ENCODE results near the gene LRRC49.

DNA sequence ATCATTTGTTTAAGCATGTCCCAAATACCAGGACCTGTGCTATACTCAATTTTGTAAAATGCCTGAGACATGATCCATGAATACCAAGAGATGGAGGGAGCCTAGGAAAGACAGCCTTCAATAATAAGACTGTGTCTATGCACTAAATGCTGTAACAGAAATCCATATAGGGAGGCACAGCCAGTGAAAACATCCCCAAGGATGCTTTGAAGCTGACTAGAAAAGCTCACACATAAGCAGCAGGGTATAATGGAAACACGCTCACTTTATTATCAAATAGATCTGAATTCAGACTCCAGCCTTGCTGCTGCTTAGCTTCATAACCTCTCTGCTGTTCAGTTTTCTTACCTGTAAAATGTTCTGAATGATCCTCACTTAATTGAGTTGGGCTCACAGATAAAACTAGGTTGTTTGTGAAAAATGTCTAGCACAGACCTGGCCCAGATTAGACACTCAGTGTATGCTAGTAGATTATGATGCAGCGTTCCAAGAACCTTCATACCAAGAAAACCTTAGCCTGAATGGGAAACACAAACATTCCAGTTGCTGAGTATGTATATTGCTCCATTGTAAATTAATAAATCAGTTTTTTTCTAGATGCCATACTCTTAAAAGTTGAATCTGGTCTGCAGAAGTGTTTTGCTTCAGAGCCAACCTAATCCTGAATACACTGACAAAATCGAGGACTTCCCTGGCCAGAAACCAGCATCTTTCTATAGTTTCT is 34.9 kb upstream of the LRRC49 start:
- TF ChIP-seq, protein P1, sequence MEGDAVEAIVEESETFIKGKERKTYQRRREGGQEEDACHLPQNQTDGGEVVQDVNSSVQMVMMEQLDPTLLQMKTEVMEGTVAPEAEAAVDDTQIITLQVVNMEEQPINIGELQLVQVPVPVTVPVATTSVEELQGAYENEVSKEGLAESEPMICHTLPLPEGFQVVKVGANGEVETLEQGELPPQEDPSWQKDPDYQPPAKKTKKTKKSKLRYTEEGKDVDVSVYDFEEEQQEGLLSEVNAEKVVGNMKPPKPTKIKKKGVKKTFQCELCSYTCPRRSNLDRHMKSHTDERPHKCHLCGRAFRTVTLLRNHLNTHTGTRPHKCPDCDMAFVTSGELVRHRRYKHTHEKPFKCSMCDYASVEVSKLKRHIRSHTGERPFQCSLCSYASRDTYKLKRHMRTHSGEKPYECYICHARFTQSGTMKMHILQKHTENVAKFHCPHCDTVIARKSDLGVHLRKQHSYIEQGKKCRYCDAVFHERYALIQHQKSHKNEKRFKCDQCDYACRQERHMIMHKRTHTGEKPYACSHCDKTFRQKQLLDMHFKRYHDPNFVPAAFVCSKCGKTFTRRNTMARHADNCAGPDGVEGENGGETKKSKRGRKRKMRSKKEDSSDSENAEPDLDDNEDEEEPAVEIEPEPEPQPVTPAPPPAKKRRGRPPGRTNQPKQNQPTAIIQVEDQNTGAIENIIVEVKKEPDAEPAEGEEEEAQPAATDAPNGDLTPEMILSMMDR (conservative IDR thresholded peaks at IDR 0.05 in 1 of 2, IDR thresholded peaks at IDR 0.05 in 1 of 2; ENCODE audit: extremely low read depth in 1 of 2, insufficient read depth in 1 of 2, low read depth in 1 of 2, low read length in 2 of 2) = no peak
- no peak for TF ChIP-seq EZH2 (IDR thresholded peaks at IDR 0.05; ENCODE audit: borderline replicate concordance, low read length)
